HepG2 (cell line): ENCODE data around the gene KIF1C. TPM values are rescaled to one million over a fixed set of nuclear protein-coding genes. Genes with fewer than 3 reads are reported as not detected.

Source experiments
- ETV6 ChIP-seq: sonication (generic); formaldehyde crosslinking; conservative IDR thresholded peaks from 2 replicates; pipeline ENCODE4 v1.4.0; 2020; ENCODE audit warnings: missing genetic modification reagents
- IKZF4 ChIP-seq: sonication (generic); formaldehyde crosslinking; IDR thresholded peaks from 2 replicates; pipeline ENCODE4 v1.5.1; 2020; ENCODE audit warnings: borderline replicate concordance, mild to moderate bottlenecking, low read depth, missing genetic modification reagents; ENCODE audit errors: not compliant biosample characterization
- IRF9 ChIP-seq: sonication (generic); formaldehyde crosslinking; IDR thresholded peaks from 2 replicates; pipeline ENCODE4 v1.8.0; 2022; ENCODE audit warnings: missing genetic modification reagents, mild to moderate bottlenecking, borderline replicate concordance
- JUNB ChIP-seq: sonication (generic); formaldehyde crosslinking; IDR thresholded peaks from 2 replicates; pipeline ENCODE4 v1.8.0; 2022; ENCODE audit warnings: missing genetic modification reagents, mild to moderate bottlenecking, borderline replicate concordance
- KDM3A ChIP-seq: IDR thresholded peaks from 2 replicates; pipeline ENCODE4 v1.6.1; 2018; ENCODE audit warnings: low read depth, missing compliant biosample characterization
- MATR3 ChIP-seq: sonication (generic); formaldehyde crosslinking; IDR thresholded peaks from 2 replicates; pipeline ENCODE4 v1.4.0; 2020; ENCODE audit warnings: missing genetic modification reagents
- PAXIP1 ChIP-seq: sonication (generic); formaldehyde crosslinking; conservative IDR thresholded peaks from 2 replicates; pipeline ENCODE4 v1.4.0; 2020; ENCODE audit warnings: mild to moderate bottlenecking, missing genetic modification reagents, moderate library complexity
- PRDM4 ChIP-seq: sonication (generic); formaldehyde crosslinking; IDR thresholded peaks from 2 replicates; pipeline ENCODE4 v1.9.0; 2021; ENCODE audit warnings: missing genetic modification reagents, borderline replicate concordance
- RARA ChIP-seq: IDR thresholded peaks from 2 replicates; pipeline ENCODE4 v1.6.1; 2016; ENCODE audit warnings: missing genetic modification reagents, missing compliant biosample characterization
- RBFOX2 ChIP-seq: fragments of 200-400 bp; formaldehyde crosslinking; IDR thresholded peaks from 2 replicates; pipeline ENCODE4 v1.6.1; 2017; ENCODE audit warnings: low read depth, mild to moderate bottlenecking, low read length
- RELA ChIP-seq: sonication (generic); formaldehyde crosslinking; IDR thresholded peaks from 2 replicates; pipeline ENCODE4 v1.4.0; 2020; ENCODE audit warnings: missing genetic modification reagents
- SRY ChIP-seq: sonication (generic); formaldehyde crosslinking; IDR thresholded peaks from 2 replicates; pipeline ENCODE4 v1.8.0; 2022; ENCODE audit warnings: mild to moderate bottlenecking, missing genetic modification reagents
- TBL1XR1 ChIP-seq: fragments of 150-350 bp; IDR thresholded peaks from 2 replicates; pipeline ENCODE4 v1.6.1; 2014; ENCODE audit warnings: borderline replicate concordance, low read length; ENCODE audit not compliant: partially characterized antibody
- TEF ChIP-seq: sonication (generic); formaldehyde crosslinking; IDR thresholded peaks from 2 replicates; pipeline ENCODE4 v1.5.0; 2020; ENCODE audit warnings: missing genetic modification reagents
- U2AF1 ChIP-seq: fragments of 200-400 bp; formaldehyde crosslinking; optimal IDR thresholded peaks from 2 replicates; pipeline ENCODE3; 2017; ENCODE audit warnings: mild to moderate bottlenecking, low read depth, low read length
- ZBTB7A ChIP-seq: sonication (generic); formaldehyde crosslinking; IDR thresholded peaks from 2 replicates; pipeline ENCODE4 v1.8.0; 2022; ENCODE audit warnings: mild to moderate bottlenecking, missing genetic modification reagents
- ZEB1 ChIP-seq: IDR thresholded peaks from 2 replicates; pipeline ENCODE4 v1.6.1; 2012; ENCODE audit warnings: mild to moderate bottlenecking, low read depth, inconsistent platforms; ENCODE audit not compliant: insufficient replicate concordance
- ZNF496 ChIP-seq: sonication (generic); formaldehyde crosslinking; IDR thresholded peaks from 2 replicates; pipeline ENCODE4 v1.8.1; 2023; ENCODE audit warnings: mild to moderate bottlenecking, moderate library complexity, missing genetic modification reagents; ENCODE audit not compliant: insufficient replicate concordance
- ZNF556 ChIP-seq: sonication (generic); formaldehyde crosslinking; IDR thresholded peaks from 2 replicates; pipeline ENCODE4 v1.4.0; 2020; ENCODE audit warnings: mild to moderate bottlenecking, missing genetic modification reagents, borderline replicate concordance
- ZNF570 ChIP-seq: sonication (generic); formaldehyde crosslinking; IDR thresholded peaks from 2 replicates; pipeline ENCODE4 v1.4.0; 2020; ENCODE audit warnings: mild to moderate bottlenecking, missing genetic modification reagents, borderline replicate concordance
- ZNF580 ChIP-seq: IDR thresholded peaks from 2 replicates; pipeline ENCODE4 v1.6.1; 2016; ENCODE audit warnings: low read depth, borderline replicate concordance
- polyA plus RNA-seq, 8 experiments: library from polyadenylated mRNA; depleted of rRNA in 3 of 8; stranded (reverse) in 7 of 8; unstranded in 1 of 8; fragments of >200 nt; fragmentation: Illumina TruSeq in 4 of 8; extraction: Trizol in 4 of 8; gene quantifications; 2 replicates each; pipeline versions ENCODE4 v1.2.1 to v1.2.3, GENCODE V29; 2011 to 2016; ENCODE audit warnings: low read depth in 4 of 8, missing spikeins in 1 of 8, mixed read lengths in 1 of 8; ENCODE audit not compliant: insufficient read depth in 1 of 8
- total RNA-seq, 5 experiments: library from RNA; depleted of rRNA; stranded (reverse); fragments of >200 nt; fragmentation: Illumina TruSeq; extraction: Trizol; gene quantifications; 2 replicates each; pipeline ENCODE4 v1.2.3, GENCODE V29; 2016; ENCODE audit warnings: low read depth in 1 of 5

Gene KIF1C
- total and polyA plus RNA-seq, 2 of the 13 experiments (the other 11 are each of a cell fraction or from before 2014, with no cell fraction given) = 70.0 to 104 TPM

- TF ChIP-seq ZNF496 (no peak), MATR3 (no peak), ZEB1 (peak; percentile 65), RELA (no peak; the same call in 1 of the 2 replicates), ZBTB7A (CRISPR knock-in tag) (peak; percentile 63; the same call in 1 of the 2 replicates), PAXIP1 (CRISPR knock-in tag) (no peak), U2AF1 (no peak), ZNF556 (CRISPR knock-in tag) (no peak), JUNB (CRISPR knock-in tag) (no peak), IKZF4 (no peak), ETV6 (CRISPR knock-in tag) (no peak), RBFOX2 (peak; percentile 81; the same call in 1 of the 2 replicates), KDM3A (CRISPR knock-in tag) (no peak), ZNF580 (CRISPR knock-in tag) (no peak; the same call in 1 of the 2 replicates), PRDM4 (CRISPR knock-in tag) (no peak), TEF (CRISPR knock-in tag) (no peak), TBL1XR1 (no peak), ZNF570 (CRISPR knock-in tag) (no peak), RARA (CRISPR knock-in tag) (no peak), SRY (CRISPR knock-in tag) (no peak), IRF9 (no peak)
Measured at GRCh38 chr17:4950075-4950745, 47.5 kb upstream of the KIF1C start (continued).
